Astrocyte of the spinal cord (primary cell): ENCODE data around the gene BCL11A.

Source experiments
- DNase-seq: peaks from one replicate; pipeline ENCODE4 v3.0.0; 2011; ENCODE audit warnings: low read depth, low spot score
- H3K4me3 ChIP-seq: 2 replicates; pipeline ENCODE4 v1.5.1; 2011; ENCODE audit warnings: low read depth, mild to moderate bottlenecking, low read length, moderate library complexity
- in situ Hi-C: cut with HindIII; loops from 2 replicates; pipeline ENCODE4 v1.10.0; 2017; ENCODE audit warnings: low sequenced_read_pairs
- TF ChIP-seq, protein P1 (sequence below): IDR thresholded peaks from 2 replicates; pipeline ENCODE4 v1.5.1; 2012; ENCODE audit warnings: low read depth, mild to moderate bottlenecking, low read length, inconsistent platforms

BCL11A gene

DNA sequence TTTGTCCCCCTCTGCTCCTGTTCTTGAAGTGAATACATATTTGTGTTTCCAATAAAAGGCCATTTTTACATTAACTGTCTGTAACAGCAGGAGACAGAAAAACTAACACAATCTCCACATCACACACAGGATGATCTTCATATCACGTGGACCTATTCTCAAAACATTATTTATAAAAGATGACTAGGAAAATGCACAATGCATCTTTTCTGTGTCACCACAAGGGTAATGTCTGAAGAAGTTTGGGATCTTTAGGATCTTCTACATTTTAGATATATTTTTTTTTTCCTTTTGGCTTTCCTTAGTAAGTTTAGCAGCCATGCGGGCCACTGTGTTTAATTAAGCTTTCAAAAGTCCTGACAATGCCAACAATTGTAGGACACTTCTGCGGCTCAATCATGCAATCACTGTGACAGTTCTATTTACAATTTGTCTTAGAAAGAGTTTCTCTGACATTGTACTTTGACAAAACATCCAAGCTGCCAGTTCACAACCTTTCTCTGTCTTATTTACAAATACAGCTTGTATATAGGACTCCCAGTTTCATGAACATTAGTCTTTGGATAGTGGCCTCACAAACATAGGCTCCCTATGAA lies 12.3 kb downstream of the BCL11A start:
- TF ChIP-seq, protein P1, sequence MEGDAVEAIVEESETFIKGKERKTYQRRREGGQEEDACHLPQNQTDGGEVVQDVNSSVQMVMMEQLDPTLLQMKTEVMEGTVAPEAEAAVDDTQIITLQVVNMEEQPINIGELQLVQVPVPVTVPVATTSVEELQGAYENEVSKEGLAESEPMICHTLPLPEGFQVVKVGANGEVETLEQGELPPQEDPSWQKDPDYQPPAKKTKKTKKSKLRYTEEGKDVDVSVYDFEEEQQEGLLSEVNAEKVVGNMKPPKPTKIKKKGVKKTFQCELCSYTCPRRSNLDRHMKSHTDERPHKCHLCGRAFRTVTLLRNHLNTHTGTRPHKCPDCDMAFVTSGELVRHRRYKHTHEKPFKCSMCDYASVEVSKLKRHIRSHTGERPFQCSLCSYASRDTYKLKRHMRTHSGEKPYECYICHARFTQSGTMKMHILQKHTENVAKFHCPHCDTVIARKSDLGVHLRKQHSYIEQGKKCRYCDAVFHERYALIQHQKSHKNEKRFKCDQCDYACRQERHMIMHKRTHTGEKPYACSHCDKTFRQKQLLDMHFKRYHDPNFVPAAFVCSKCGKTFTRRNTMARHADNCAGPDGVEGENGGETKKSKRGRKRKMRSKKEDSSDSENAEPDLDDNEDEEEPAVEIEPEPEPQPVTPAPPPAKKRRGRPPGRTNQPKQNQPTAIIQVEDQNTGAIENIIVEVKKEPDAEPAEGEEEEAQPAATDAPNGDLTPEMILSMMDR: no peak
- no peak overlapping the region for H3K4me3 ChIP-seq
- no peak for DNase-seq
- in situ Hi-C loops: no loop called here

DNA sequence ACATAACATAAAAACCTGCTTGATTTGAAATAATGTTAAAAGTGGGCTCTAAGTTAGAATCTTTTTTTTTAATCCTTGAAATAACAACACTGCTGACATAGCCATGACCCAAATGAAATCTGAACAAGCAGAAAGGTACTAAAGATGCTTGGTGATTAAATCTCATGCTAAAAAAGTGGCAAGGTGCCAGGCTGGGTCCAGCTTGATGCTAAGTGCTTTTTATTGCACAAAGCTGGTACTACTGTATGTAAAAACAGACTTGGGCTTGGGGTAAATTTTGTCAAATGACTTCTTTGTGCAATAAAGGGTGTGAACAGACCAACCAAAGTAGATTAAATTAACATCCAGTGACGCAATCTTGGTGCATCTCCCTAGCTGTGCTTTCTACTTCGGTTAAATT lies 13.4 kb downstream of the BCL11A start:
- in situ Hi-C loops: no loop called here
- no peak for DNase-seq
- TF ChIP-seq, protein P1: no peak
- H3K4me3 ChIP-seq: no peak overlapping the region

DNA sequence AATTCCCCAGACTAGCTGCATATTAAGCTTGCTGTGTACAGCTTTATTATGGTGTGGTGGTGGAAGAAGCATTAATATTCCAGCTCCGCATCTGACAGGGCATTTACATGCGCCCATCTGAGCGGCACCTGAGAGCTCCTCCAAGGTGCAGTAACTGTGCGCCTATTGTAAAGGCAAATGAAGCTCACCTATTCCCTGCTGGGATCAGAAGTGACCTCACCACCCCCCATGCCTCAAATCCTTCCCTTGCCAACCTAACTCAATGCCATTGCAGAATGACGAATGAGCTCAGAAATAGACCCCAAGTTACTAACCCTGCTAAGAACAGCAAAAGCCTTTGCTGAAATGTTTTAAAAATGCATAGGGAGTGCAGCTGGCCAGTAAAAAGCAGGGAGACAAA lies 14.3 kb downstream of the BCL11A start:
- DNase-seq: no peak
- in situ Hi-C loops: no loop called here
- TF ChIP-seq, protein P1: no peak
- H3K4me3 ChIP-seq: no peak overlapping the region

DNA sequence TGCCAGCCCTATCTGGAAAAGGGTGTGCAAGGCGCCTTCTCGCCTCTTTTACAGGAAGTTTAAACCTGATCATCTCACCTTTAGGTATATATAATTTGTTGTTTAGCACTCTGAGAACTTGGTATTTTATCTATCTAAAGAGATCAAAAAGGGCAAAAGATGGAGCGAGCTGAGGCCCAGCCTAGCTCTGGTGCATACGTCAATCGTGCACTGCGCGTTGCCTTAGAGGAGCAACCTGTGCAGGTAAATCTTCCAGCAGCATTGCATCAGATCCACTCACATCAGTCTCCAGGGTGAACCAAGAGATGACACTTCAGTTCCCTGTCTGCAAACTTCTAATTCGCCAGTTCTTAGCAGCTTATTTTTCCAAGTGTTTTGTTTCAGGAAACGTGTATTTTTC lies 15.4 kb downstream of the BCL11A start:
- DNase-seq: no peak
- TF ChIP-seq, protein P1: no peak
- in situ Hi-C loops: no loop called here
- no peak overlapping the region for H3K4me3 ChIP-seq

DNA sequence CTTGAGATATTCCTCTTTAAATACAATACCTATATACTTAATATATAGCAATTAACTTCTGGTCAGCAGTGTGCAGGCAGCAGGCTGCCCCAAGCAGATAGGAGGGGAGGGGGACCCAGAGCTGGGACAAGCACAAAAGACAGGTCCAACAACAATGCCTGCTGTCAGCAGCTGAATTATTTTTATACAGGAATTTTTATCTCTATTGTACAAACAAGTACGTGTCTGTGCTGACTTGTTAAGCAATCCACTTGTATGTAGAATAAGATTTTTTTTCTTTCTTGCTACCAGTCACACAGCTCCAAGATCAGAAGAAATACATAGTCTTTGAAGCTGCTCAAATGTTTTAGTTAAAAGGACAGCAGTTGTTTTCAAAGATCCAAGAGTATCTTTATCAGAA lies 16.7 kb downstream of the BCL11A start:
- in situ Hi-C loops: no loop called here
- TF ChIP-seq, protein P1: no peak
- no peak overlapping the region for H3K4me3 ChIP-seq
- no peak for DNase-seq

DNA sequence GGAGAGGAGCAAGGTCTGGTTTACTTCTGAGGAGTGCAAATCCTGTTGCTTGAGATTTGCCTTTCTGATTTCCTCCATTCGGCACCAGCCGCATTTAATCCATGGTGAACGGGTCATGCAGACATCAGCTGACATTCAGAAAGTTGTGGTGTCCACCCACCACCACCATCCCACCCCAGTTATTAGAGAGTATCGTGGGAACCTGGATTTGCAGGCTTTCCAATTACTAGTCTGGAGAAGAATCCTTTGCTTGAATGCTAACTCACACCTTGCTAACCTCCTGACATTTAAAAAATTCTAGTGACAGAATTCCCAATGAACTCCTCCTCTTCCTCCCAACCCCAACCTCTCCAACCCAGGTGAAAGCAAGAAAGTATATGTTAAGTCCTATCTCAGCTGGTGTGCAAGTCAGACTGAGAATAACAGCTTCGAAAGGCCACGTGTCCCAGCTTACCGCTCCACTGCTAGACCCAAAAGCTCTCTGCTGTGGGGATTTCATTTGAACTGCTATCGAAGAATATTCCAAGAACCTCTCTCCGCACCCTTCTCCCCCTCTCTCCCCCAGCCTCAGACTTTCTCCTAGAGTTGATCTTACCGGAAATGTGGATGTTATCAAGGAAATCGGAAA lies 17.7 kb downstream of the BCL11A start:
- DNase-seq: no peak
- TF ChIP-seq, protein P1: no peak
- no peak overlapping the region for H3K4me3 ChIP-seq
- in situ Hi-C loops: no loop called here
